K562 (cell line): ENCODE measurements around the gene SEPHS2. TPM values are rescaled to one million over a fixed set of nuclear protein-coding genes. Genes with fewer than 3 reads are reported as not detected.

Experiments used
- CEBPG ChIP-seq, 3 experiments: fragments of 200-800 bp in 1 of 3; sonication (Bioruptor generic) in 1 of 3; sonication (generic) in 1 of 3; formaldehyde crosslinking in 1 of 3; IDR thresholded peaks in 2 of 3; conservative IDR thresholded peaks in 1 of 3; 2 replicates each; pipeline versions ENCODE4 v1.6.1 to v1.8.0; 2016 to 2022; ENCODE audit warnings: missing compliant biosample characterization in 2 of 3, missing genetic modification characterization in 2 of 3, mild to moderate bottlenecking in 1 of 3, missing genetic modification reagents in 1 of 3
- DPF2 ChIP-seq: fragments of 450-650 bp; IDR thresholded peaks from 2 replicates; pipeline ENCODE4 v1.6.1; 2016
- FOXJ2 ChIP-seq: fragments of 200-800 bp; sonication (Bioruptor generic); IDR thresholded peaks from 2 replicates; pipeline ENCODE4 v1.6.1; 2016; ENCODE audit warnings: missing genetic modification characterization, missing compliant biosample characterization
- HCFC1 ChIP-seq: IDR thresholded peaks from 2 replicates; pipeline ENCODE4 v1.6.1; 2012; ENCODE audit warnings: low read depth, low read length, improper control_type of control experiment
- HNRNPL ChIP-seq: fragments of 200-400 bp; formaldehyde crosslinking; IDR thresholded peaks from 2 replicates; pipeline ENCODE4 v1.6.1; 2017; ENCODE audit warnings: low read depth, mild to moderate bottlenecking, low read length
- LCOR ChIP-seq: sonication (generic); formaldehyde crosslinking; IDR thresholded peaks from 2 replicates; pipeline ENCODE4 v1.8.0; 2022; ENCODE audit warnings: mild to moderate bottlenecking, missing genetic modification reagents
- MAX ChIP-seq: sonication (generic); formaldehyde crosslinking; IDR thresholded peaks from 2 replicates; pipeline ENCODE4 v1.9.0; 2022; ENCODE audit warnings: mild to moderate bottlenecking, missing genetic modification reagents
- MBD2 ChIP-seq: sonication (generic); IDR thresholded peaks from 2 replicates; pipeline ENCODE4 v1.6.1; 2016; ENCODE audit warnings: low read depth, borderline replicate concordance
- MIER1 ChIP-seq: fragments of 450-650 bp; IDR thresholded peaks from 2 replicates; pipeline ENCODE4 v1.6.1; 2016; ENCODE audit warnings: antibody characterized with exemption, mild to moderate bottlenecking, low read depth
- MITF ChIP-seq: IDR thresholded peaks from 2 replicates; pipeline ENCODE4 v1.6.1; 2014; ENCODE audit warnings: antibody characterized with exemption
- PPARD ChIP-seq: fragments of 250-450 bp; sonication (Bioruptor Pico); IDR thresholded peaks from 2 replicates; pipeline ENCODE4 v1.8.0; 2022; ENCODE audit warnings: inconsistent platforms, mild to moderate bottlenecking, moderate library complexity
- RB1 ChIP-seq: fragments of 450-650 bp; IDR thresholded peaks from 2 replicates; pipeline ENCODE4 v1.6.1; 2017; ENCODE audit warnings: low read depth, mild to moderate bottlenecking
- RBBP5 ChIP-seq: fragments of 200-600 bp; sonication (generic); IDR thresholded peaks from 2 replicates; pipeline ENCODE4 v1.6.1; 2012; ENCODE audit warnings: borderline replicate concordance, mild to moderate bottlenecking, low read length, control low read depth, inconsistent platforms; ENCODE audit not compliant: insufficient read depth, poor library complexity, severe bottlenecking
- RBM22 ChIP-seq: fragments of 200-400 bp; formaldehyde crosslinking; IDR thresholded peaks from 2 replicates; pipeline ENCODE4 v1.6.1; 2018; ENCODE audit warnings: low read length, low read depth; ENCODE audit not compliant: poor library complexity, severe bottlenecking
- SIN3A ChIP-seq, 2 experiments: fragments of 150-350 bp in 1 of 2; IDR thresholded peaks; 2 replicates each; pipeline ENCODE4 v1.6.1; 2011 to 2016; ENCODE audit warnings: borderline replicate concordance in 2 of 2, low read depth in 2 of 2, low read length in 2 of 2, mild to moderate bottlenecking in 2 of 2, moderate library complexity in 2 of 2; ENCODE audit not compliant: control insufficient read depth in 1 of 2
- SIX5 ChIP-seq, 2 experiments: IDR thresholded peaks; 2 replicates each; pipeline ENCODE4 v1.6.1; 2011; ENCODE audit warnings: low read length in 2 of 2, borderline replicate concordance in 1 of 2, low read depth in 1 of 2, mild to moderate bottlenecking in 1 of 2, moderate library complexity in 1 of 2; ENCODE audit not compliant: insufficient read depth in 1 of 2
- STAT5B ChIP-seq: fragments of 250-450 bp; sonication (Bioruptor Pico); IDR thresholded peaks from 2 replicates; pipeline ENCODE4 v1.8.0; 2021; ENCODE audit warnings: mild to moderate bottlenecking, inconsistent platforms
- XRCC5 ChIP-seq: fragments of 200-400 bp; formaldehyde crosslinking; IDR thresholded peaks from 2 replicates; pipeline ENCODE4 v1.6.1; 2017; ENCODE audit warnings: low read depth, mild to moderate bottlenecking, low read length
- ZKSCAN8 ChIP-seq: fragments of 200-800 bp; sonication (Bioruptor generic); IDR thresholded peaks from 2 replicates; pipeline ENCODE4 v1.6.1; 2016; ENCODE audit warnings: missing genetic modification characterization, missing compliant biosample characterization
- polyA plus RNA-seq, 8 experiments: library from polyadenylated mRNA; depleted of rRNA in 4 of 8; stranded (reverse) in 5 of 8; unstranded in 3 of 8; fragments of >200 nt; fragmentation: Nextera tagmentation in 2 of 8; fragmentation: Illumina TruSeq in 1 of 8; extraction: Ambion mirVana in 2 of 8; extraction: Trizol in 1 of 8; gene quantifications; 2 replicates each; pipeline versions ENCODE4 v1.2.1 to v1.2.3, GENCODE V29; 2011 to 2014; ENCODE audit warnings: inconsistent platforms in 1 of 8, missing spikeins in 1 of 8
- total RNA-seq, 7 experiments: library from RNA; depleted of rRNA in 6 of 7; stranded (reverse); fragments of >200 nt in 6 of 7; fragmentation: Illumina TruSeq in 2 of 7; extraction: Trizol in 2 of 7; gene quantifications; 2 replicates each; pipeline versions ENCODE4 v1.2.1 to v1.2.3, GENCODE V29; 2011 to 2021; ENCODE audit warnings: low replicate concordance in 1 of 7
- TF ChIP-seq, protein P1 (sequence below): fragments of 250-450 bp; sonication (Bioruptor Pico); IDR thresholded peaks from 2 replicates; pipeline ENCODE4 v1.4.0; 2020

SEPHS2 gene
- total and polyA plus RNA-seq, 9 of the 15 experiments (the other 6 are each of a cell fraction or from before 2014, with no cell fraction given) = 20.9 to 90.6 (median 43.4) TPM

DNA sequence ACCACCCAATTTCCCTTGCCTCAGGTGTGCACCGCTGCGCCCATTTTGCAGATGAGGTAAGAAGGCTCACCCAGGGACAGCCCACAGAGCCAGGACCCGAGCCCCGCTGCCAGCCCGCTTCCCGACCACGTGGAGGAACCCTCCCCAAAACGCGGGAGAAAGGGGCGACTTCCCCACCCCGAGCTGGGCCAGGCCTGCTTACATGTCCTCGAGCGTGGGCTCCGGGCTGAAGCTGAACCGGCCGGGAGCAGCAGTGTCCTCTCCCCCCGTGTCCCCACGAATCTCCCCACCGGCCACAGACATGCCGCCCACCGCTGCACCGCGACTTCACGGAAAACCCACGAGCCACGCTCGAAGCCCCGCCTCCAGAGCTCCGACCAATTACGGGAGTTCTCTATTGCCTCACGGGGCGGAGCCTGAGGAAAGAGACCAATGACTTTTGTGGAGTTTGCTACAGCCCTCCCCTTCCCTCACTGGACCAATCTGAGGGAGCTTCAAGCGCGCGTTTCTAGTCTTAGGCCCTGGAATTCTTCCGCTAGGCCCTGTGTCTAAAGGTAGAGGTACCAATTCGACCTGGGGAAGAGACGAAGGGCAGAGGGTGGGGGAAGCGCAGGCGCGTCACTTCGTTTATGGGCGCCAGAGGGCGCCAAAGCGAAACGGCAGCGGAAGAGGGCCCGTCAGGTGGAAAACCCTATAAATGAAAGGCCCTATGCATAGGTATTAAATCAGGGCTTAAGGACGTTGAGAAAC lies 15.8 kb downstream of the SEPHS2 start, which contains the start of gene DCTPP1 (continued):
- TF ChIP-seq HNRNPL (no peak), FOXJ2 (tag) (no peak), SIN3A (IDR thresholded peaks at IDR 0.05; ENCODE audit: borderline replicate concordance in 2 of 2, control insufficient read depth in 1 of 2, low read depth in 2 of 2, low read length in 2 of 2) (peak; percentile 74 to 90; a peak in 2 of 4 replicates), RBBP5 (peak; percentile 69), LCOR (CRISPR knock-in tag) (peak; percentile 82), DPF2 (0 out of 2 replicates have a peak, but pooled peaks have one; percentile 3), HCFC1 (peak; percentile 54), STAT5B (CRISPR knock-in tag) (no peak), MAX (CRISPR knock-in tag) (peak; percentile 92), MITF (no peak), XRCC5 (peak; percentile 89), CEBPG (CRISPR knock-in tag; IDR thresholded peaks at IDR 0.05) (peak; percentile 86), CEBPG (tag; conservative IDR thresholded peaks at IDR 0.05 in 1 of 2, IDR thresholded peaks at IDR 0.05 in 1 of 2) (peak; percentile 81 to 86), RBM22 (no peak), MBD2 (peak; percentile 72; the same call in 1 of the 2 replicates), RB1 (peak; percentile 31; the same call in 1 of the 2 replicates), PPARD (CRISPR knock-in tag) (no peak), MIER1 (no peak), ZKSCAN8 (CRISPR knock-in tag) (no peak), SIX5 (IDR thresholded peaks at IDR 0.05; ENCODE audit: borderline replicate concordance in 1 of 2, insufficient read depth in 1 of 2, low read depth in 1 of 2, low read length in 2 of 2) (no peak)
- TF ChIP-seq, protein P1, sequence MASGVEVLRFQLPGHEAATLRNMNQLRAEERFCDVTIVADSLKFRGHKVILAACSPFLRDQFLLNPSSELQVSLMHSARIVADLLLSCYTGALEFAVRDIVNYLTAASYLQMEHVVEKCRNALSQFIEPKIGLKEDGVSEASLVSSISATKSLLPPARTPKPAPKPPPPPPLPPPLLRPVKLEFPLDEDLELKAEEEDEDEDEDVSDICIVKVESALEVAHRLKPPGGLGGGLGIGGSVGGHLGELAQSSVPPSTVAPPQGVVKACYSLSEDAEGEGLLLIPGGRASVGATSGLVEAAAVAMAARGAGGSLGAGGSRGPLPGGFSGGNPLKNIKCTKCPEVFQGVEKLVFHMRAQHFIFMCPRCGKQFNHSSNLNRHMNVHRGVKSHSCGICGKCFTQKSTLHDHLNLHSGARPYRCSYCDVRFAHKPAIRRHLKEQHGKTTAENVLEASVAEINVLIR (CRISPR knock-in tag) = peak; percentile 24; the same call in 1 of the 2 replicates
